ENCODE measurements around the gene COX5A. TPM values are rescaled to one million over a fixed set of nuclear protein-coding genes. Genes with fewer than 3 reads are reported as not detected.
A peak's percentile ranks its signal among the peaks of the same experiment; 100 is the strongest.

Gene COX5A
- total RNA-seq, 2 experiments from 2014 or later: 168 to 391 TPM

DNA sequence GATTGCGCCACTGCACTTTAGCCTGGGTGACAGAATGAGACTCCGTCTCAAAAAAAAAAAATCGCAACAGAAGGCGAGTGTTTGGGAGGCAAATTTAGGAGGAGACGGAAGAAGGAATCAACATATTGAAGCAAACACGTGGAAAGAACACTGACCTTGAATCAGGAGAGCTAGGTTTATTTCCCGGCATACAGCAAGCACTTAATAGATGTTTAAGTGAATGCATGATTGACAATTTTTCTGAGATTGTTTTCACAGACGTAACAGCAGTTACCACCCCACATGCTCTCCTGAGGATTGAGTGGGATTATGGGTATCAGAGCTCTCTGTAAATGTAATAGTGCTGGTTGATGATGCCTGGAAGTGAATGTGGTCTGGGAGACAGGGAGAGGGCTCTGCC is 24.3 kb upstream of the COX5A start:
- Histone ChIP-seq H2AFZ (ENCODE audit: low read length) (no peak overlapping the region), H3K4me2 (ENCODE audit: low read length) (no peak overlapping the region), H3K4me1 (ENCODE audit: insufficient read depth, low read length, poor library complexity, severe bottlenecking) (peaks cover 32% of the 10 kb centered on the region), H3K9me3 (ENCODE audit: low read length) (no peaks in the 10 kb centered on the region), H3K36me3 (ENCODE audit: insufficient read depth, low read length) (no peaks in the 10 kb centered on the region), H3K4me3 (ENCODE audit: low read depth, low read length, poor library complexity, severe bottlenecking) (no peak overlapping the region), H3K79me2 (ENCODE audit: insufficient read depth, low read depth, low read length) (no peaks in the 10 kb centered on the region), H3K9me2 (ENCODE audit: insufficient read depth, low read length) (no peaks in the 10 kb centered on the region), H4K20me1 (ENCODE audit: insufficient read depth, low read length) (no peaks in the 10 kb centered on the region), H3K27ac (ENCODE audit: low read depth, low read length, poor library complexity, severe bottlenecking) (no peak overlapping the region)
- intact Hi-C loops (cut with micrococcal nuclease; ENCODE audit: unreplicated experiment): loop anchor here (5.0 kb wide), 1 partner anchor 215 kb away; the partner anchor contains the start of gene CYP1A2
- no peak for DNase-seq (ENCODE audit: low spot score)
- ChIA-PET CTCF (ENCODE audit: unreplicated experiment) (no interaction called here), POLR2A (no interaction called here)
- TF ChIP-seq EZH2phosphoT487 (IDR thresholded peaks at IDR 0.05; ENCODE audit: borderline replicate concordance, low read depth, low read length): no peak
- TF ChIP-seq, protein P1, sequence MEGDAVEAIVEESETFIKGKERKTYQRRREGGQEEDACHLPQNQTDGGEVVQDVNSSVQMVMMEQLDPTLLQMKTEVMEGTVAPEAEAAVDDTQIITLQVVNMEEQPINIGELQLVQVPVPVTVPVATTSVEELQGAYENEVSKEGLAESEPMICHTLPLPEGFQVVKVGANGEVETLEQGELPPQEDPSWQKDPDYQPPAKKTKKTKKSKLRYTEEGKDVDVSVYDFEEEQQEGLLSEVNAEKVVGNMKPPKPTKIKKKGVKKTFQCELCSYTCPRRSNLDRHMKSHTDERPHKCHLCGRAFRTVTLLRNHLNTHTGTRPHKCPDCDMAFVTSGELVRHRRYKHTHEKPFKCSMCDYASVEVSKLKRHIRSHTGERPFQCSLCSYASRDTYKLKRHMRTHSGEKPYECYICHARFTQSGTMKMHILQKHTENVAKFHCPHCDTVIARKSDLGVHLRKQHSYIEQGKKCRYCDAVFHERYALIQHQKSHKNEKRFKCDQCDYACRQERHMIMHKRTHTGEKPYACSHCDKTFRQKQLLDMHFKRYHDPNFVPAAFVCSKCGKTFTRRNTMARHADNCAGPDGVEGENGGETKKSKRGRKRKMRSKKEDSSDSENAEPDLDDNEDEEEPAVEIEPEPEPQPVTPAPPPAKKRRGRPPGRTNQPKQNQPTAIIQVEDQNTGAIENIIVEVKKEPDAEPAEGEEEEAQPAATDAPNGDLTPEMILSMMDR (conservative IDR thresholded peaks at IDR 0.05; ENCODE audit: low read length): no peak
- BruUV-seq (replicated peaks): no TSS peak

DNA sequence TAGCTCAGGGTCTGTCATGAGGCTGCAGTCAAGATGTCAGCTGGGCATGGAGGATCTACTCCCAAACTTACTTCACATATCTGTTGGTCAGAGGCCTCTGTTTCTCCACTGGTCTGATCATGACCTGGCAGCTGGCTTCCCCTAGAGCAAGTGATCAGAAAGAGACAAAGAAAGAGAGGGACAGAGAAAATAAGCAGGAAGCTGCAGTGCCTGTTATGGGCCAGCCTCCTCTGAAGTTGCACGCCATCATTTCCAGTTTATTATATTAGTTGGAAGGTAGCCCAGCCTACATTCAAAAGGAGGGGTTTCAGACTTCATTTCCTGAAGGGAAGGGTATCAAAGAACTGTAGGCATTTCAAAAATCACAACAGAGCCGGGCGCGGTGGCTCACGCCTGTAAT is 23.7 kb upstream of the COX5A start:
- Histone ChIP-seq H3K4me3 (ENCODE audit: low read depth, low read length, poor library complexity, severe bottlenecking) (no peak overlapping the region), H3K36me3 (ENCODE audit: insufficient read depth, low read length) (no peaks in the 10 kb centered on the region), H3K27ac (ENCODE audit: low read depth, low read length, poor library complexity, severe bottlenecking) (no peak overlapping the region), H3K79me2 (ENCODE audit: insufficient read depth, low read depth, low read length) (no peaks in the 10 kb centered on the region), H3K9me3 (ENCODE audit: low read length) (no peaks in the 10 kb centered on the region), H3K9me2 (ENCODE audit: insufficient read depth, low read length) (no peaks in the 10 kb centered on the region), H2AFZ (ENCODE audit: low read length) (peak overlapping the region; percentile 68), H4K20me1 (ENCODE audit: insufficient read depth, low read length) (no peaks in the 10 kb centered on the region), H3K4me1 (ENCODE audit: insufficient read depth, low read length, poor library complexity, severe bottlenecking) (peaks cover 36% of the 10 kb centered on the region), H3K4me2 (ENCODE audit: low read length) (peak overlapping the region; percentile 58)
- intact Hi-C loops (cut with micrococcal nuclease; ENCODE audit: unreplicated experiment): loop anchor here (5.0 kb wide), 1 partner anchor 214 kb away; the partner anchor contains the start of gene CYP1A2
- no TSS peak for BruUV-seq (replicated peaks)
- DNase-seq (ENCODE audit: low spot score): no peak
- ChIA-PET POLR2A (no interaction called here), CTCF (ENCODE audit: unreplicated experiment) (interaction anchor here (0.9 kb wide), 1 partner anchor 11 kb away, joined by 3 read pairs; no protein-coding TSS in a partner anchor)
- TF ChIP-seq, protein P1 (conservative IDR thresholded peaks at IDR 0.05; ENCODE audit: low read length): no peak
- no peak for TF ChIP-seq EZH2phosphoT487 (IDR thresholded peaks at IDR 0.05; ENCODE audit: borderline replicate concordance, low read depth, low read length)

- intact Hi-C loops (cut with micrococcal nuclease; ENCODE audit: unreplicated experiment): loop anchor here (5.0 kb wide), 1 partner anchor 214 kb away; the partner anchor contains the start of gene CYP1A2
- BruUV-seq (replicated peaks): no TSS peak
- Histone ChIP-seq H3K4me1 (ENCODE audit: insufficient read depth, low read length, poor library complexity, severe bottlenecking) (peaks cover 40% of the 10 kb centered on the region), H3K4me3 (ENCODE audit: low read depth, low read length, poor library complexity, severe bottlenecking) (no peak overlapping the region), H3K9me3 (ENCODE audit: low read length) (no peaks in the 10 kb centered on the region), H4K20me1 (ENCODE audit: insufficient read depth, low read length) (no peaks in the 10 kb centered on the region), H3K79me2 (ENCODE audit: insufficient read depth, low read depth, low read length) (no peaks in the 10 kb centered on the region), H3K27ac (ENCODE audit: low read depth, low read length, poor library complexity, severe bottlenecking) (peak overlapping the region; percentile 16), H3K4me2 (ENCODE audit: low read length) (peak overlapping the region; percentile 58), H3K9me2 (ENCODE audit: insufficient read depth, low read length) (no peaks in the 10 kb centered on the region), H2AFZ (ENCODE audit: low read length) (peak overlapping the region; percentile 68), H3K36me3 (ENCODE audit: insufficient read depth, low read length) (no peaks in the 10 kb centered on the region)
- DNase-seq (ENCODE audit: low spot score): no peak
- ChIA-PET POLR2A (no interaction called here), CTCF (ENCODE audit: unreplicated experiment) (interaction anchor here (0.9 kb wide), 1 partner anchor 10 kb away, joined by 3 read pairs; no protein-coding TSS in a partner anchor)
- TF ChIP-seq, protein P1 (conservative IDR thresholded peaks at IDR 0.05; ENCODE audit: low read length): no peak
- TF ChIP-seq EZH2phosphoT487 (IDR thresholded peaks at IDR 0.05; ENCODE audit: borderline replicate concordance, low read depth, low read length): no peak
These were observed 23.2 kb upstream of the COX5A start for GRCh38 chr15:74960995-74961588.
